Duodenal mucosa (tissue), 2 donors: Measurements from ENCODE around the gene ZBTB42.

ENCODE experiments used
- H3K27ac ChIP-seq: one replicate; pipeline ENCODE4 v1.7.0; 2013; ENCODE audit warnings: low read depth, low read length
- H3K27me3 ChIP-seq, 2 donors: one replicate each; pipeline ENCODE4 v1.7.0; 2013; ENCODE audit warnings: low read length in 2 of 2, control low read depth in 1 of 2; ENCODE audit not compliant: insufficient read depth in 2 of 2, control insufficient read depth in 1 of 2
- H3K36me3 ChIP-seq, 2 donors: one replicate each; pipeline ENCODE4 v1.7.0; 2013; ENCODE audit warnings: low read length in 2 of 2, control low read depth in 1 of 2; ENCODE audit not compliant: insufficient read depth in 2 of 2, control insufficient read depth in 1 of 2
- H3K4me1 ChIP-seq, 2 donors: one replicate each; pipeline ENCODE4 v1.7.0; 2013; ENCODE audit warnings: low read length in 2 of 2, control low read depth in 1 of 2; ENCODE audit not compliant: insufficient read depth in 2 of 2, control insufficient read depth in 1 of 2
- H3K4me3 ChIP-seq, 2 donors: one replicate each; pipeline ENCODE4 v1.7.0; 2013; ENCODE audit warnings: low read length in 2 of 2, low read depth in 1 of 2
- H3K9ac ChIP-seq, 2 donors: one replicate each; pipeline ENCODE4 v1.7.0; 2013; ENCODE audit warnings: low read length in 2 of 2, low read depth in 1 of 2
- H3K9me3 ChIP-seq, 2 donors: one replicate each; pipeline ENCODE4 v1.7.0; 2013; ENCODE audit warnings: low read length in 2 of 2, control low read depth in 1 of 2; ENCODE audit not compliant: control insufficient read depth in 1 of 2

The ZBTB42 gene

DNA sequence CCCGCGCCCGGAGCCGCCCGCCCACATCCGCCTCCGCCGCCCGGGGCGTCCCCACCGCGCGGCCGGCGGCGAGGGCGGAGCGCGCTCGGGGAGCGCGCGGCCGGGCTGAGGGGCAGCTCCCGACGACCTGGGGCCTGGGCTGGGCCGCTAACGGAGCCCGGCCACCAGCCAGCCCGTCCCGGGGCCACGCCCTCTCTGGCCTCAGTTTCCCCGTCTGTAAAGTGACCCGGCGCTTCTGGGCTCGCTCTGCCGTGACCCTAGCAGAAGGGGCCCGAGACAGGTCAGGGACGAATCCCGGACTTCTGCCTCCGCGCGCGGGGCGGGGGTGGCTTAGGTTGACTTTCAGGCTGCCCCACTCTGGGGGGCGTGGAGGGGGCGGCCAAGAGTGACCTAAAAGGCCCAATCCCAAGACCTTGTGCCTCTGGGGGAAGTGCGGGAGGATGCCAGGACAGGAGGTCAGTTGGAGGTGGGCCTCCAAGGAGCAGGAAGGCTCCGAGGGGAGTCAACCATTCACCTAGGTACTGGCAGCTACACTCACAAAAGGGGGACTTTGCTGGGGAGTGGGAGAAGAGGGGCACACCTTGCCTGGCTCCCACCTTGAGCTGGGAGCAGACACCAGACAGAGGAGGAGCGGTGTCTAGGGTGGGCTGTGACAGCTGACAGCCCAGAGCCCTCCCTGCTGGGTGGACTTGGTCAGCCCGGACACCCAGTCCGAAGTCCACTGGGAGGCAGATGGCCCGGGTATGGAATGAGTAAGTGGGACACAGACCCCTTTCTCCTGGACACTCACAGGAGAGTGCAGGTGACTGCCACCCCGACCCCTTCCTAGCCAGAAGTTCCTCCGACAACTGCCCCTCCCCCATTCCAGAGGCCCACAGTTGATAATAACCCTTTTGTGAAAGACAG, 4.9 kb upstream of the ZBTB42 start:
- H3K4me3 ChIP-seq, result peak overlapping the region; percentile 56 to 62
- no peaks in the 10 kb centered on the region for H3K27me3 ChIP-seq
- H3K9me3 ChIP-seq, result no peaks in the 10 kb centered on the region
- peaks cover 8 to 11% of the 10 kb centered on the region in 2 donors for H3K36me3 ChIP-seq
- H3K4me1 ChIP-seq, result peaks cover 49 to 50% of the 10 kb centered on the region in 2 donors
- peak overlapping the region; percentile 70 for H3K27ac ChIP-seq
- peak overlapping the region; percentile 54 to 74 for H3K9ac ChIP-seq

GRCh38 chr14:104796687-104797081, 4.2 kb upstream of the ZBTB42 start:
- Histone ChIP-seq H3K9ac (peak overlapping the region; percentile 3 to 74), H3K9me3 (no peaks in the 10 kb centered on the region), H3K36me3 (peaks cover 2 to 5% of the 10 kb centered on the region in 2 donors), H3K27ac (no peak overlapping the region), H3K4me1 (peaks cover 54 to 57% of the 10 kb centered on the region in 2 donors), H3K4me3 (no peak overlapping the region), H3K27me3 (no peaks in the 10 kb centered on the region)

- H3K4me1 ChIP-seq, result peaks cover 61 to 64% of the 10 kb centered on the region in 2 donors
- no peak overlapping the region for H3K4me3 ChIP-seq
- peak overlapping the region; percentile 3 to 8 for H3K9ac ChIP-seq
- no peaks in the 10 kb centered on the region for H3K9me3 ChIP-seq
- H3K27me3 ChIP-seq, result no peaks in the 10 kb centered on the region
- H3K27ac ChIP-seq, result no peak overlapping the region
- no peaks in the 10 kb centered on the region for H3K36me3 ChIP-seq
Measured at GRCh38 chr14:104797115-104798044, 3.5 kb upstream of the ZBTB42 start.

- H3K4me3 ChIP-seq, result no peak overlapping the region
- peaks cover 53 to 59% of the 10 kb centered on the region in 2 donors for H3K4me1 ChIP-seq
Measured at GRCh38 chr14:104798300-104799243, 2.3 kb upstream of the ZBTB42 start.

GRCh38 chr14:104799244-104800014, 1.5 kb upstream of the ZBTB42 start:
- Histone ChIP-seq H3K27me3 (no peaks in the 10 kb centered on the region), H3K4me1 (peaks cover 45 to 51% of the 10 kb centered on the region in 2 donors), H3K27ac (peak overlapping the region; percentile 81), H3K36me3 (no peaks in the 10 kb centered on the region), H3K4me3 (peak overlapping the region; percentile 3 to 69), H3K9me3 (no peaks in the 10 kb centered on the region), H3K9ac (peak overlapping the region; percentile 76 to 83)

More at GRCh38 chr14:104798300-104799243, 2.3 kb upstream of the ZBTB42 start:
- no peaks in the 10 kb centered on the region for H3K36me3 ChIP-seq
- H3K9ac ChIP-seq, result no peak overlapping the region
- no peaks in the 10 kb centered on the region for H3K27me3 ChIP-seq
- H3K9me3 ChIP-seq, result no peaks in the 10 kb centered on the region
- H3K27ac ChIP-seq, result no peak overlapping the region

- Histone ChIP-seq H3K4me1 (peaks cover 48 to 50% of the 10 kb centered on the region in 2 donors), H3K36me3 (no peaks in the 10 kb centered on the region), H3K9ac (peak overlapping the region; percentile 76 to 83), H3K9me3 (no peaks in the 10 kb centered on the region), H3K27me3 (no peaks in the 10 kb centered on the region), H3K4me3 (peak overlapping the region; percentile 55 to 69), H3K27ac (peak overlapping the region; percentile 81)
Measured at GRCh38 chr14:104800015-104800770, 708 bp upstream of the ZBTB42 start.

DNA sequence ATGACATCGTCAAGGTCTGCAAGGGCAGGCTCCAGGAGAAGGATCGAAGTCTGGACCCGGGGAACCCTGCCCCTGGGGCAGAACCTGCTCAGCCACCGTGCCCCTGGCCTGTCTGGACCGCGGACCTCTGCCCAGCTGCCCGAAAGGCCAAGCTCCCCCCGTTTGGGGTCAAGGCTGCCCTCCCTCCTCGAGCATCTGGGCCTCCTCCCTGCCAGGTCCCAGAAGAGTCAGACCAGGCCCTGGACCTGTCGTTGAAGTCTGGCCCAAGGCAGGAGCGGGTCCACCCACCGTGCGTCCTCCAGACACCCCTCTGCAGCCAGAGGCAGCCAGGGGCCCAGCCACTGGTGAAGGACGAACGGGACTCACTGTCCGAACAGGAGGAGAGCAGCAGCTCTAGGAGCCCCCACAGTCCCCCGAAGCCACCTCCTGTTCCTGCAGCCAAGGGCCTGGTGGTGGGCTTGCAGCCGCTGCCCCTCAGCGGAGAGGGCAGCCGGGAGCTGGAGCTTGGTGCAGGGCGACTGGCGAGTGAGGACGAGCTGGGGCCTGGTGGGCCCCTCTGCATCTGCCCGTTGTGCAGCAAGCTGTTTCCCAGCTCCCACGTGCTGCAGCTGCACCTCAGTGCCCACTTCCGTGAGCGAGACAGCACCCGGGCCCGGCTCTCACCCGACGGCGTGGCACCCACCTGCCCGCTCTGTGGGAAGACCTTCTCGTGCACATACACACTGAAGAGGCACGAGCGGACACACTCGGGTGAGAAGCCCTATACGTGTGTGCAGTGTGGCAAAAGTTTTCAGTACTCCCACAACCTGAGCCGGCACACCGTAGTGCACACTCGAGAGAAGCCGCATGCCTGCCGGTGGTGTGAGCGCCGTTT, 856 bp downstream of the ZBTB42 start:
- Histone ChIP-seq H3K36me3 (no peaks in the 10 kb centered on the region), H3K27me3 (no peaks in the 10 kb centered on the region), H3K27ac (no peak overlapping the region), H3K4me1 (peaks cover 39 to 46% of the 10 kb centered on the region in 2 donors), H3K9me3 (no peaks in the 10 kb centered on the region), H3K4me3 (peak overlapping the region; percentile 75 to 81), H3K9ac (peak overlapping the region; percentile 65 to 66)
